ENCODE results near the gene CYBC1.

Gene CYBC1

DNA sequence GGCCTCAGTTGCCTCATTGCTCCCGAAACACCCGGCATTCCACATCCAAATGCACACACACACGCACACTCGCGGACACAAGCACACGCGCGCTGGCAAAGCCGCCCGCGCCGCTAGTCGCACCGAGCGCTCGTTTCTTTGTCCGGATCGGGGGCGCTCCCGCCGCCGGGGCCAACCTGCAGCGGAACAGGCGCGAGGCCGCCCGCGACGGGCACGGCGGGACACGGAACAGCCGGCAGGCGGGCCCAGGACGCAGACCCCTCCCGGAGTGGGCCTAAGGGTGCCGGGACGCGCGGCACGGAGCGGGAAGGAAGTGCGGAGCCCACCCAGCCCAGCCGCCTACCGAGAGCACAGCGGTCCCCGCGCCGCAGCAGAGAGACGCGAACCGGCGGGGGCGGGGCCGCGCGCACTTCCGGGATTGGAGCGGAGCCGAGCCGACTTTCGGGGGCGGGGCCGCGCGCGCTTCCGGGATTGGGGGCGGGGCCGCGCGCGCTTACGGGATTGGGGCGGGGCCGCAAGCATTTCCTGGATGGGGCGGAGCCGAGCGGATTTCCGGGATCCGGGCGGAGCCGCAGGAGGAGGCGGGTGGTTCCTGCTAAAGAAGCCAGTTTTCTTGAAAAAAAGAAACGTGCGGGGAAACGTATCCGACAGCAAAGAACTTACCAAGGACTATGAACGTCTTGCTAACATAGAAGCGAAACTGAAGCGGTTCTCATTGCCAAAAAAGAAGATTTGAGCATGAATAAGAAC is at the start of gene CYBC1:
CYBC1 (minus strand) TSS at position 396 of the 750 bp plus-strand sequence. CDS start 1,498 bp downstream, outside the sequence.
- peak; percentile 93 for DNase-seq

DNA sequence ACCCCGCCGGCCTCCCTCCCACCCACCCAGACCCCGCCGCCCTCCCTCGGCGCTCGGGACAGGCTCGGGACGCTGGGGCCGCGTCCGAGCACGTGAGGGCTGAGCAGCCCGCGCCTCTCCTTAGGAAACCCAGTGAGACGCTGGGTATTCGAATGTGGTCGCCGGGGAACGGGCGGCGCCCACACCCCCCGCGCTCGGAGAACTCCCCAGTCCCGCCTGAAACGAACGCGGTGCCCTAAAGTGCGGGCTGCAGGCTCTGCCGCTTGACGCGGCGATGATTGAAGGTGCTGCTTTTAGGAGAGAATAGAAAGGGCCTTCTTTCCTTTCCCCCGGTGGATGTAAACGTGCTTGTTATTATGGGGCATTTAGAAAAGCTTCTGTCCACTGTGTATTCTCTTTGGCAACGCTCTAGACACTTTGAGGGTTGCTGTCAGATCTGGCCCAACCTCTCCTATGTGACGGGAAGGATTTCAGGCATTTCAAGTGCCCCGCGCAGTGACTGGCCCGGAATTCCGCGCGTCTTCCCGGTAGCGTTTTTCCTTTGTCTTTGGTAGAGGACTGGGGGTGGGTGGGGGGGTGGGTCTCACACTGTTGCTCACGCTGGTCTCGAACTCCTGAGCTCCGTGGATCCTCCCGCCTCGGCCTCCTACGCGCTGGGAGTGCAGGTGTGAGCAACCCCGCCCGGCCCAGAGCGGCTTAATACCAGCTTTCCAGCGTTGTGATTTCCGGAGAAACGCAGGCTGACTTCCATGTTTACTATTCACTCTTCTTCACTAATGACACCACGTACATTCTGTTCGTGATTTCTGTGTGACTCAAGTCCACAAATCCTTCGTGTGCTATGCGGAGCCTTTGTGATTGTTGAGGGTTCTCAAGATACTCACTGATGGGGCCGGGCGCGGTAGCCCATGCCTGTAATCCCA is 47.2 kb upstream of the CYBC1 start:
- DNase-seq: no peak

DNA sequence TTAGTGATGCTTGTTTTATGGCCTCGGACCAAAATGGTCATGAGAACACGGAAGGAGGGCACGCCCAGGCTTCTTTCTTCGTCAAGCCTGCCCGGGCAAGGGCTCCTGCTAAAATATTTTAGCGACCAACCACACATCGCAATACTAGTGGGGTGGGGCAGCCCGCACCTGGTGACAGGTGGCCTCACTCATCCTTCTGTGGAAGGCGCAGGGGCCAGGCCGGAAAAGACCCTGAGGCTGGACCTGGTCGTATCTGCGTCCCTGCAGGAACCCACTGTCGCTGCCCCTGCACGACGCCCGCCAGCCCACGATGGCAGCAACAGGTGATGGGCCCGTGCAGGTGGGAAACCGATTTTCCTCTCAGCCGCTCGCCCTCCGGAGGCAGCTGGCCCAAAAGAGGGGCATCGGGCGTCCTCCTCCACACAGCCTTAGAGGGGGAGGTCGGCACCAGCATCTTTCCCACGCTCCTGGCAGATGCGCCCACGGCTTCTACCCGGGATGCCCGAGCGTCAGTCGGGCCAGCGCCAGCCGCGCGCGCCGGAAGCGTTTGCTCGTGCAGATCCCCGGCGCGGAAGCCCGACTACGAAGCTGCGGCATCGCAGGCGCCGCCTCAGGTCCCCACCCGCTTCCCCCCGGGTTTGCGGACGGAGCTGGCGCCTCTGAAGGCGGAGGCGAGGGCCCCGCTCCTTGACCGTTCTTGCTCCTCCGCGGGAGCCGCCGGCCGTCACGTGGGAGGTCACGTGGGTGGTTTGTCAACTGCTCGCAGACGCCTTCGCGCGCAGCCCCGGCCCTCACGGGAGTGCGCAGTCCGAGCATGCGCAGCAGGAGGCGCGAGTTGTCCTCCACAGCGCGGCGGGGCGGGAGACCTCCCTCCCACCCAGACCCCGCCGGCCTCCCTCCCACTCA is 46.2 kb upstream of the CYBC1 start:
- DNase-seq: peak; percentile 81

- no peak for DNase-seq
Observed at GRCh38 chr17:82495844-82496528, 45.4 kb upstream of the CYBC1 start.

DNA sequence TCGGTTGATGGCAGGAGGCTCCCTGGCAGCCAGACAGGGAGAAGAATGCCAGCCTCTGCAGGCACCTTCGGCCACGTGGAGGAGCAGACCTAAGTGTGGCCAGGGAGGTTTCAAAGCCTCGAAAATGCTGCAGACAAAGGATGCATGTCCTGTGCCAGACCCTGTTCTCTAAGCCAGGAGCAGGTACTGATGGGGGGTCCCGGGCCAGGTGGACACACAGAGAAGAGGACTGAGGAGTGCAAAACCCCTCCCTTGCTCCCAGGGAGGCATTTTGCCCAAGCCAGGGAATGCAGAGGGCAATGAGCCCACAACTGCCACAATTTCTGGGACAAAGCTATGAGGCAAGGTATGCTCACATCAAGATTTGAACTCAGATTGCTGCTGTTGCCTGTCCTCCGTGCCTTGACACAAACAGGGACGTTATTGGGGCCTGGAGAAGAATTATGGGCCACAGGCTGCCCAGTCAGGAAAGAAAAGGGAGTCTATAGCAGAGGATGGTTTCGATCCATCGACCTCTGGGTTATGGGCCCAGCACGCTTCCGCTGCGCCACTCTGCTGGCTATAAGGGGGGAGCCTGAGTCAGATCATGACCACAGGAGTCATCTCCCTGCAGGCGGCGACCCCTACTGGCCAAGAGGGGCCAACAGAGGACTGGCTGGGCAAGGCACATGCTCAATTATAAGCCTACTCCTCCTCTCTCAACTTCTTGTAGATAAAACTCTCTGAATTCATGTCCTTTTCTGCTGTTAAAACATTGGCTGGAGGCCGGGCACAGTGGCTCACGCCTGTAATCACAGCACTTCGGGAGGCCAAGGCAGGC is 43.9 kb upstream of the CYBC1 start:
- DNase-seq: peak; percentile 76

DNA sequence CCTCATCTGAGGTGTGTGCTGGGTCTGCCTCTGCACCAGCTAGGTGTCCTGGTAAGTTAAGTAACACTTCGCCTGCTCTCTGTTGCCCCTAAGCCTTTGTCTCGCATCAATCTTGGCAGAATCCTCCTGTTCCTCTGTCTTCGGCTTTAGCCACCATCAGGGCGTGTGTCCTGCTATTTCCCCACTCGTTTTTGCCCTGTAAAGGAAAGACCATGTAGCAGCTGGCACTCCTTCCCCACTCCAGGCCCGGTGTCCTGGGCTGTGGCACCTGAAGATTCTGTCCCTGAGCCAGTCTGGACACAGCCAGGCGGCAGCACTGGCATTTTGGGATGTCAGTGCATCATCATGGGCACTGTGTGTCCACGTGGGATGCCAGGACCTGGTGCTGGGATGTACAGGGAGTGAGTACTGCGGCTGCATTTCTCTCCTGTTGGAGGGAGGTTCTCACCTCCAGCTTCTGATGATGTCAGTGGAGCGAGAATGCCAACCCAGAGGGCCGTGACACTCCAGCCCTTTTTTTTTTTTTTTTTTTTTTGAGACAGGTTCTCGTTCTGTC is 42.8 kb upstream of the CYBC1 start:
- no peak for DNase-seq

DNA sequence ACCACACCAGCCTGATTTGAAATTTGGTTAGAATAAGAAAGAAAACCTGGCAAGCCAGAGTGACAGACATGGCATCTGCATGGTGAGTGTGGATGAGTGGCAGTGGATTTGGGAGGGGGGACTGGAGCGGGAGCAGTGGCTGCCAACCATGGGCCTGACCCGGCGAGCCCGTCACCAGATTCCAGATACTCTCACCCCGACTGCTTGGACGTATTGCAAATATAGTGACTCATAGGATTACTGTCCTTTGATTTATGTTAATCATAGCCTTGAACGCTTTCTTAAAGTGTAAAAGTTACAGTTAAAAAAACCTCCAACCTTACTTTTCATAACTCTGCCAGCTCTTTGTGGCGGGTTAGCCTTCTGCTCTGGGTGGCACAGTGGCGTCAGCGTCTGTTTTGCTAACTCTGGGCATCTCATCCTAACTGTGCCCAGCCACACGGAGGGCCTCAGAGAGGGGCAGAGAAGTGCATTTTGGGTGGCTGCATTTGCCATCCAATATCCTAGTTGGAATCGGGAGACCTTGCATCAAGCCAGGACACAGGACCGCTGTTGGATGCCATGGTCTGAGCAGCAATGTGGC is 42.2 kb upstream of the CYBC1 start:
- no peak for DNase-seq

DNA sequence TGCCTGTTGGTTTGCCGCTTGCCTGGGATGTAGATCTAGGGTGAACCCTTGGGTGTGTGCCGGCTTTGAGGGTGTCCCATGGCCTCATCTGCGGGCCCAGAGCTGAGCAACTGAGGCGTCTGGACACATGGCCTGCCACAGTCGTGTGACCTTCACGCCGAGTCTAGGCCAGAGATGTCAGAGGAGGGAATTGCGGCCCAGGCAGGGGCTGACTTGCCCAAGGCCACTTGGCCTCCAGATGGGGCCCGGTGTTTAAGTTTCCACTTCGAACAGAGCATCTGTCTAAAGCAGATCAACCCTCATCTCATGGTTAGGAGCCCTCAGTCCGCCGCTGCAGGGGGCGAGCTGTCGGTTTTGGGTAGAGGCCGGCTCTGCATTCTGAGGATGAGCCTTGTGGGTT is 41.0 kb upstream of the CYBC1 start:
- DNase-seq: no peak

- no peak for DNase-seq
Observed at GRCh38 chr17:82491196-82491530, 40.6 kb upstream of the CYBC1 start.

- DNase-seq: no peak
Observed at GRCh38 chr17:82490512-82491195, 40.1 kb upstream of the CYBC1 start.

DNA sequence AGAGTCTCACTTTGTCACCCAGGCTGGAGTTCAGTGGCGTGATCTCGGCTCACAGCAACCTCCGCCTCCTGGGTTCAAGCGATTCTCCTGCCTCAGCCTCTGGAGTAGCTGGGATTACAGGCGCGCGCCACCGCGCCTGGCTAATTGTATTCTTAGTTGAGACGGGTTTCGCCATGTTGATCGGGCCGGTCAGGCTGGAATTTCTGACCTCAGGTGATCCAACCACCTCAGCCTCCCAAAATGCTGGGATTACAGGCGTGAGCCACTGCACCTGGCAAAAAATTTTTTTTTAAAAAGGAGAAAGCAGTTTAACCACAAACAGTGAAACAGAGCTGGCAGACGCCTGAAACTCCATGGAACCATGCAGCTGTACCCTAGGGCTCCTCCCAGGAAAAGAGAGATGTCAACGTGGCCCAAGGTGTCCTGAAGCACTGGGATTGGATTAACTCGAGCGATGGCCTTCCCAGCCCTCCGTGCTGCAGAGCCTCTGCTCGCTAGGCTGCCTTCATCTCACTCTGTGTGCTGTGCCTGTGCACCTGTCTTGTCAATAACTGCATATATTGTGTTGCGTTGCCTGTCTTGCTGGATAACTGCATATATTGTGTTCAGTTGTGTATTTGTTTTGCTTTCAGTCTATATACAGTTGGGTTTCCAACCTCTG is 39.4 kb upstream of the CYBC1 start:
- no peak for DNase-seq

GRCh38 chr17:82489117-82489516 is 38.6 kb upstream of the CYBC1 start:
- DNase-seq: no peak

DNA sequence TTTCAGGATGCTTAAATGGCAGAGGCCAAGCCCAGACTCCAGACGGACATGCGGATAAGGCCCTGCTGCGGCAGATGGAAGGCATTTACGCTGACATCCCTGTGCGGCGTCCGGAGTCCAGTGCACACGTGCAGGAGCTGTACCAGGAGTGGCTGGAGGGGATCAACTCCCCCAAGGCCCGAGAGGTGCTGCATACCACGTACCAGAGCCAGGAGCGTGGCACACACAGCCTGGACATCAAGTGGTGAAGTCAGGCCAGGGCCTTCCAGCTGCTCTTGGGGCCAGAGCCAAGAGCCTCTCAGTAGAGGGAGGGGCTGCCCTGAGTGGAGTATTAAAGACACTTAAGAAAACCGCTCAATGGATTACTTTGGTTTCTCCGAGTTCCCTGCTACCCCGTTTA is 37.4 kb upstream of the CYBC1 start:
- DNase-seq: no peak

- DNase-seq: no peak
Observed at GRCh38 chr17:82486231-82487094, 35.9 kb upstream of the CYBC1 start.

DNA sequence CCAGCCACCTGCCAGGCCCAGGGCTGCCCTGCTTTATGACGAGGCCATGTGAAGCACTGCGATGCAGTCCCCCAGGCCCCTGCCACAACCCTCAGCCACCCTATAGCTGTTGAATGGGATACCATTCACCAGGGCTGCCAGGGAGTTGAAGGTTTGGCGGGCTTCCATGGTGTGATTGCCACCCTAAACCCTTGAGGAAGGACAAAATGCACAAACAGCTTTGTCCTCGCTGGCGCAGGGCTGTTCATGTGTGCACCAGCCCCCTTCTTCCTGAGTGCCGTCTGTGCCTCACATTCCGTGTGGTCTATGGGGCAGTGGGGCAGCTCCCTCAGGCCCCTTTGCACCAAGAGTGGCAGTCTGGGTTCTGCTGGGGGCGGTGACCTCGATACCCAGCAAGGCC is 33.3 kb upstream of the CYBC1 start:
- DNase-seq: no peak

- no peak for DNase-seq
Observed at GRCh38 chr17:82483204-82483660, 32.7 kb upstream of the CYBC1 start.

GRCh38 chr17:82480318-82480717 is 29.8 kb upstream of the CYBC1 start:
- DNase-seq: no peak

DNA sequence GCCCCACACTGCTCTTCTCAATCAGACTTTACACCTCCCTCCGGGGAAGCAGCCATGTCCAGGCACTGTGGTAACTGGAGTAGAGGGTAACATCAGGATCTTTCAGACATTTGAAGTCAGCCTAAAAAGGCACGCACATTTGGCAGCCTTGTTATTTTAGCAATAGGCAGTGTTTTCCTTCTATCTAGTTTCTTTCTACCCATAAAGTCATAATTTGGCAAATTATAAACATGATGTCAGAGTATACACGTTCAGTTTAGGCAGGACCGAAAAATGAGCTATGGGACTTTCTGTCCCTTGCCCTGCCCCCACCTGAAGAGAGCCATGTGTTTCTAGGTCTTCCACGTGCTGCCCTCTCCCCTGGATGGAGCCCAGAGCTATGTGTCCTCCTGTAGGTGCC is 29.1 kb upstream of the CYBC1 start:
- DNase-seq: no peak

GRCh38 chr17:82477934-82478333 is 27.4 kb upstream of the CYBC1 start:
- DNase-seq: no peak

Measured in activated T-cell treated with anti-CD3 and anti-CD28 coated beads for 4 hours (primary cell).